WERI-Rb-1 (cell line): Measurements from ENCODE around the gene CD4.

ENCODE experiments used
- DNase-seq: peaks from one replicate; pipeline ENCODE4 v3.0.0-alpha.2; 2020
- H3K27ac ChIP-seq: fragments of 250-450 bp; sonication (Bioruptor Pico); 2 replicates; pipeline ENCODE4 v1.5.1; 2020; ENCODE audit warnings: mild to moderate bottlenecking, moderate library complexity
- H3K27me3 ChIP-seq: fragments of 250-450 bp; sonication (Bioruptor Pico); 2 replicates; pipeline ENCODE4 v1.5.1; 2021; ENCODE audit warnings: mild to moderate bottlenecking, low read depth, moderate library complexity; ENCODE audit not compliant: insufficient read depth, severe bottlenecking
- H3K36me3 ChIP-seq: fragments of 250-450 bp; sonication (Bioruptor Pico); 2 replicates; pipeline ENCODE4 v1.5.1; 2020; ENCODE audit warnings: mild to moderate bottlenecking, moderate library complexity
- H3K4me3 ChIP-seq: 2 replicates; pipeline ENCODE4 v1.5.1; 2011; ENCODE audit warnings: low read depth, mild to moderate bottlenecking, control low read depth, low read length
- H3K9me3 ChIP-seq: fragments of 250-450 bp; sonication (Bioruptor Pico); 2 replicates; pipeline ENCODE4 v1.5.1; 2021; ENCODE audit warnings: mild to moderate bottlenecking, moderate library complexity; ENCODE audit not compliant: severe bottlenecking
- CTCF ChIP-seq: IDR thresholded peaks from 2 replicates; pipeline ENCODE4 v1.5.1; 2011; ENCODE audit warnings: low read depth, mild to moderate bottlenecking, control low read depth, inconsistent platforms, low read length

CD4 gene

GRCh38 chr12:6783828-6784227 lies 5.5 kb upstream of the CD4 start:
- TF ChIP-seq CTCF = no peak

GRCh38 chr12:6784296-6784695 lies 5.0 kb upstream of the CD4 start:
- no peaks in the 10 kb centered on the region for H3K9me3 ChIP-seq
- no peak overlapping the region for H3K27ac ChIP-seq
- TF ChIP-seq CTCF = no peak
- no peaks in the 10 kb centered on the region for H3K36me3 ChIP-seq
- no peaks in the 10 kb centered on the region for H3K27me3 ChIP-seq
- no peak overlapping the region for H3K4me3 ChIP-seq
- DNase-seq = no peak

More at GRCh38 chr12:6783828-6784227, 5.5 kb upstream of the CD4 start:
- Histone ChIP-seq H3K27ac (no peak overlapping the region), H3K9me3 (no peaks in the 10 kb centered on the region), H3K27me3 (no peaks in the 10 kb centered on the region), H3K4me3 (no peak overlapping the region), H3K36me3 (no peaks in the 10 kb centered on the region)
- no peak for DNase-seq

DNA sequence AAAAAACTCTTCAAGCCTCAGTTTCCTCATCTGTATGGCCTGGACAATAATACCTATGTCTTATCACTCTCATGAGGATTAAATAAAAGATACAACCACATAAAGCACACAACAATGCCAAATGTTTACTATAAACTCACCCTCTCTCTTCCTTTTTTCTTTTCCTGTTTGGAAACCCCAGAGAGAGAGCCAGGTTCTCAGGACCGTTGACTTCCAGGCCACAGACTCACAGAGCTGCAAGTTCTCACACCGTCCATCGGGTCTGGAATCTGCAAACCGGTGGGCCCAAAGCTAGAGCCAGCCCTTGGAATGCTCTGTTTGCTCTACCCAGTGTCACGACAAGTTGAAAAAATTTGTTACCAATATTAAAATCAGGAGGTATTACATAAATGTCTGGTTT lies 4.6 kb upstream of the CD4 start:
- H3K27me3 ChIP-seq = no peaks in the 10 kb centered on the region
- no peaks in the 10 kb centered on the region for H3K36me3 ChIP-seq
- TF ChIP-seq CTCF = no peak
- H3K9me3 ChIP-seq = no peaks in the 10 kb centered on the region
- no peak overlapping the region for H3K27ac ChIP-seq
- DNase-seq = no peak
- H3K4me3 ChIP-seq = no peak overlapping the region

DNA sequence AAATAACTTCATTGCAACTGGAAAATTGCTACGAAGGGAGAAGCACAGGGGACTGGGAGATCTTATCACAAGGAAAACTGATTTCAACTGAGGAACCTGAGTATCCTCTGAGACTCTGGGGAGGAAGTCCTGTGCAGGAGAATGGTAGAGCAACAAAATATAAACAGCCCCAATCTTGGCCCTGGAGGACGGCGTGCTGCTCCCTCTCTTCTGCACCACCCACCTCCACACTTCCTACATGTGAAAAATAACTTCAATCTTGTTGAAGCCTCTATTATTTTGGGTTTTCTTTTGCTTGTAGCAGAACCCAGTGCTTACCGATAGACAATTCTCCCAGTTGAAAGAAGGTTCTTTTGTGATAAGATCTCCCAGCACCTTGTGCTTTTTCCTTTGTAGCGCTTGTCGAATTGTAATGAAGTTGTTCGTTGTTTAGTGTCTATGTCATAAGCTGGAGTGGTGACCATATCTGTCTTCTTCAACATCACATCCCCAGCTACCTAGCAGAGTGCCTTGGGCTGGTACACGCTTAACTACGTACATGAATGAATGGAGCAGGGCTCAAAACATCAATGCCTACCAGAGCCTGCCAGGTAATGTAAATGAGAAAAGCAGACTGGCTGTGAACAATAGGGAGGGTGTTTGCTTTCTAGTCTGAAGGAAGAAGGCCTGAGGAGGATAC lies 2.8 kb upstream of the CD4 start:
- no peaks in the 10 kb centered on the region for H3K36me3 ChIP-seq
- no peaks in the 10 kb centered on the region for H3K27me3 ChIP-seq
- no peaks in the 10 kb centered on the region for H3K9me3 ChIP-seq
- no peak for DNase-seq
- no peak overlapping the region for H3K27ac ChIP-seq
- H3K4me3 ChIP-seq = no peak overlapping the region
- TF ChIP-seq CTCF = no peak

GRCh38 chr12:6787309-6787708 lies 2.0 kb upstream of the CD4 start:
- no peaks in the 10 kb centered on the region for H3K27me3 ChIP-seq
- no peaks in the 10 kb centered on the region for H3K9me3 ChIP-seq
- no peak for TF ChIP-seq CTCF
- no peak overlapping the region for H3K27ac ChIP-seq
- no peak for DNase-seq
- no peaks in the 10 kb centered on the region for H3K36me3 ChIP-seq
- no peak overlapping the region for H3K4me3 ChIP-seq
